GM21390 (cell line): ENCODE measurements around the gene NTRK3.
"Not testable (repeated sequence)": the region's sequence is repeated elsewhere in the genome, so short reads cannot be mapped to it uniquely, and the experiment has no call there.

Experiments used
- ATAC-seq: cut with Tn5 transposase; IDR thresholded peaks from one replicate; pipeline ENCODE4 v1.9.1; 2021; ENCODE audit not compliant: unreplicated experiment

NTRK3 gene

DNA sequence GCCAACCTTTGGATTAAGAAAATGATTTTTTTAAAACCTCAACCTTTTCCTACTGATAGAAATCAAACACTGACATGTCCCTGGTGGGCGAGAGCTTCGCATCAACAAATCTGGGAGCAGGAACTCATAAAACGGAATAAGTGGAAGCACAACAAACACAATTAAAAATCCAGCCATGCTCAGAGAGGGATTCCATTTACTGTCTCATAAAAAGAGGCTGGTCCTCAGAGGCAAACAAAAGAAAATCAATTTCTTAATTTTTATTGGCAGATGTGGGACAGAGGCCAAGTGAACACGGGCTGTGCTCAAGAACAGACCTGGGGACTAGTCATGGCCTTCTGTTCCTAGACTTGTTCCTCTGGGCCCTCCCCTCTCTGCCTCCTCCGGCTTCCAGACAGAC, 214.5 kb downstream of the NTRK3 start:
- no peak for ATAC-seq

- ATAC-seq, result no peak
Measured at GRCh38 chr15:88040516-88040915, 216.0 kb downstream of the NTRK3 start.

GRCh38 chr15:88038261-88038660, 218.3 kb downstream of the NTRK3 start:
- ATAC-seq, result no peak

DNA sequence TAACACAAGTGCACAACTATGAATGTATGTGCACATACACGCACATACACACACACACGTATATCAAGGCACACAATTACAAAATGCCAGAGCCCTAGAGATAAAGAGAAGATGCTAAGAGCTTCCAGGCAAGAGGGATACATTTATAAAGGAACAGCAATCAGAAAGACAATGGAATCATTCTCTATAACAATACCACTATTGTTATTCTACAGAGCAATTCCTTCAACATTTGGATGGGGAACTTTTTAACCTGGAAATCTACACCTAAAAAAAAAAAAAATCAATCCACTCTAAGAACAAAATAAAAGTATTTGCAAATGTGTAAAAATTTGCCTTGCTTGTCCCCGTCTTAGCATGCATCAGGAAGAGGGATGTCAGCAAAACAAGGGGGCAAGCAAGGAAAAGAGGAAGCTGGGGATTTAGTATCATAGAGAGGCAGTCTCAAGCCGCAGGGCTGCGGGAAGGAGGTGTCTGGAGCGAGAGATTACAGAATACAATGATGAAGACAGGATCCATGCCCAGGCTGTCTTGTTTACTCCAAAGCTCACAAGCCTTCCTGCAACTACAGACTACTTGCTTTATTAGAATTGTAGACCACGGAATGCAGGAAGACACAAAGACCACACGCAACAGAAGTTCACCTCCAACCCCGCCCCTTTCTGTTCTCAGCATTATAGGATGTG, 220.2 kb downstream of the NTRK3 start:
- ATAC-seq, result no peak

DNA sequence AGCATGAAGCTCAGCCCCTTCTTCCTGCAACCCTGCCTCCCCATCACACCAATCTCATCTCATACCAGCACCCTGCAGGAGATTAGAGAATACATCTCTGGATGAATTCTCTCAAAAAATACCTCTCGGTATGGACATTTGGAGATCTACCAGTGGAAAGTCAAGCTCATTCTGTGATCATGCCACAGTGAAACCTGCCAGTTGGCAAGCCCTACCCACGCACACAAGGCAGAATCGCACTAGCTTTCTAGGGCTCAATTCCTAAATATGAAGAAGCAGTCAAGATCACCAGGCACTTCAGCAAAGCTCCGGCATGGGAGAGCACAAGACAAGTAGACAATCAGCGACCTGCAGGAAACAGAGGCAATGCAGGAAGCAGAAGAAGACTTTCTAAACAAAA, 221.2 kb downstream of the NTRK3 start:
- ATAC-seq, result no peak

DNA sequence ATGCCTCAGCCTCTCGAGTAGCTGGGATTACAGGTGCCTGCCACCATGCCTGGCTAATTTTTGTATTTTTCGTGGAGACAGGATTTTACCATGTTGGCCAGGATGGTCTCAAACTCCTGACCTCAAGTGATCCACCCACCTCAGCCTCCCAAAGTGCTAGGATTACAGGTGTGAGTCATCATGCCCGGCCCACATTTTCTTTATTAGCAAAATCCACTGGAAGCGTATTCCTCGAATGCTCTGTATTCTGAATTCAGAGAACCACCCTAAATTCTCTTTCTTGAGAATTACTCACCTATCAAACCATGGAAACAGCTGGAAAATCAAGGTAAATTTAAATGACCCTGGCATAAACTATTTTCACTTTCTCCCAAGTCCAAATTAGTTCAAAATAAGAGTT, 223.1 kb downstream of the NTRK3 start:
- not testable (repeated sequence) for ATAC-seq

GRCh38 chr15:88032787-88033186, 223.8 kb downstream of the NTRK3 start:
- ATAC-seq, result no peak

DNA sequence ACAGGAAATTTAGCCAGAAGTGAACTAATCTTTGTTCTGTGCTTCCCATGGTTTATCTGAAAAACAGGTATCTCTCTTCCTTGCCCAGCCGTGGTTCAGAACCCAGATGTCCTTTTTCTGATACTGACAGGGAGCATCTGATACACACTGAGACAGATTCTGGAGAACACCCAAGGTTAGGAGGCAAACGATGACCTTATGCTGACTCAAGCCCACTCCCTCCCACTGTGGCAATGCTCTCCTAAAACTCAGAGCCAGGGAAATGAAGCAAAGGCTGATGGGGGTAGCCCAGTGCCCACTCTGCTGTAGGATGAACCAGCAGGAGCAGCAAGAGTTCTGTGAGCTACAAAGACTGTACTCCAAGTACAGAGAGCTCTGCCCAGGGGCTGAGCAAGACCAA, 225.1 kb downstream of the NTRK3 start:
- no peak for ATAC-seq

GRCh38 chr15:88029696-88030095, 226.8 kb downstream of the NTRK3 start:
- no peak for ATAC-seq

- no peak for ATAC-seq
Measured at GRCh38 chr15:88028024-88028423, 228.5 kb downstream of the NTRK3 start.

- ATAC-seq, result no peak
Measured at GRCh38 chr15:88023914-88024313, 232.6 kb downstream of the NTRK3 start.

GRCh38 chr15:88022716-88023115, 233.8 kb downstream of the NTRK3 start:
- no peak for ATAC-seq

DNA sequence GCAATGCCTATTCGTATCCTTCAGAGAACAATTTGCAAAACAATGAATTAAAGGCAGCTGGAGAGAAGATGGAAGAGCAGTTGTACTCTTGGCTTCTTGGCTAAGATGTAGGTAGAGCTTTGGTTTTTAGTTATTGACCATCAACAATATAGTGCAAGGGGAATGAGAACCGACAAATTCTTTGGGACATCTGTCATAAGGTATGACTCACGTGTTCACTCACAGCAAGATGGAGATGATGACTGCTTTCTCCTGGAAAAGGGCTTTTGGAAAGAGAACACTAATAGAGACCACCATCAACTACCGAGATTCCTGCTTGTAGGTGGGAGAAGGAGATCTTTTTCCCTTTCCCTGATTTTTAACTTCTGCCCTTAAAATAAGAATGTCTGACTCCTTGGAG, 234.9 kb downstream of the NTRK3 start:
- ATAC-seq, result no peak

DNA sequence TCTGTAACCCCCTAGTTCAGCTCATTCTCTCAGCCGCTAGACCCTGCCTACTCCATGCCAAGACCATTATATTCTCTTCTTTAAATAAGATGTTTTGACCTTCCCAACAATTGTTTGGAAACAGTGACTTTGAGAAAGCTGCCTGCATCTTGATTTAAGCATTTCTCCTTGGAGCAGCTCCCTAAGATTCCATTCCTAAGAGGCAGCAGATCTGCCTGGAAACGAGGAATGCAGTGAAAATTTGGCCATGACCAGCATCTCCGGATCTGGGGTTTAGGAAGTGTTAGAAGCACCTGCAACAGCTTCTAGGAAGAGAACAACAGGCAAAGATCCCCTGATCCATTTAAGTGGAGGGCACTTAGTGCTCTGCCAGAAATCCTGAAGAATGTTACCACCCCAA, 235.7 kb downstream of the NTRK3 start:
- no peak for ATAC-seq

- no peak for ATAC-seq
Measured at GRCh38 chr15:88019656-88020055, 236.9 kb downstream of the NTRK3 start.

DNA sequence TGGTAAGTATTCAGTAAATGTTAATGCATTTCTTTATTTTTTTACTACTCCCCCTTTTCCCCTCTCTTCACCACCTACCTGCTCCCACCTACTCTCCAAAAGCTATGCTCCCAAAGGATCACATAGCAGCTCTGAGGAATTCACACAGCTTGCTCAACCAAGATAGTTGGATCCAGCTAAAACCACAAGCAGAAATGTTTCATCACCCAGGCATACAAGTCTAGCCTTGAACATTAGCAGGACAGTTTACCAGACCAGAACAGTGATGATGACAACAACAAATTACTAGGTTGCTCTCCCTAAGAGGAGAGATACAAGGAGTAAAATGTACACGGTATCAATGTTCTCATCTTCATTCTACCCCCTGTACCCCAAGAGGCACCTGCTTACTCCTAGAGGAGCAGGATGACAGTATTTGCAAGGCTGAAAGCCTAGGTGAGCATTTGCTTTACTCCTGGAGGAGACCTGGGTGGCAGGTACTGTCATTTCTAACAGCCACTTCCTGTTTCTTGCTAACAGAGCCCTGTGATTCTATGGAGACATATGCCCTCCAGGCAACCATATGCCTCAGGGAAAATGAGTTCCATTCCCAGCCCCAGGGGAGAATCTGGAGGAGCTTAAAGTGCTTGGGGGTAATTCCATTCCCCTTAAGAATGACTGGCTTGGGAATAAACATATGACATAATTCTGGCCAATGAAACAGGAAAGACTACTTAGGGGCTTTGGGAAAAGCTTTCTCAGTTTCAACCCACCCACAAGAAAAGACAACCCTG, 237.5 kb downstream of the NTRK3 start:
- no peak for ATAC-seq

GRCh38 chr15:88017753-88018152, 238.8 kb downstream of the NTRK3 start:
- no peak for ATAC-seq

- no peak for ATAC-seq
Measured at GRCh38 chr15:88016406-88016805, 240.1 kb downstream of the NTRK3 start.

DNA sequence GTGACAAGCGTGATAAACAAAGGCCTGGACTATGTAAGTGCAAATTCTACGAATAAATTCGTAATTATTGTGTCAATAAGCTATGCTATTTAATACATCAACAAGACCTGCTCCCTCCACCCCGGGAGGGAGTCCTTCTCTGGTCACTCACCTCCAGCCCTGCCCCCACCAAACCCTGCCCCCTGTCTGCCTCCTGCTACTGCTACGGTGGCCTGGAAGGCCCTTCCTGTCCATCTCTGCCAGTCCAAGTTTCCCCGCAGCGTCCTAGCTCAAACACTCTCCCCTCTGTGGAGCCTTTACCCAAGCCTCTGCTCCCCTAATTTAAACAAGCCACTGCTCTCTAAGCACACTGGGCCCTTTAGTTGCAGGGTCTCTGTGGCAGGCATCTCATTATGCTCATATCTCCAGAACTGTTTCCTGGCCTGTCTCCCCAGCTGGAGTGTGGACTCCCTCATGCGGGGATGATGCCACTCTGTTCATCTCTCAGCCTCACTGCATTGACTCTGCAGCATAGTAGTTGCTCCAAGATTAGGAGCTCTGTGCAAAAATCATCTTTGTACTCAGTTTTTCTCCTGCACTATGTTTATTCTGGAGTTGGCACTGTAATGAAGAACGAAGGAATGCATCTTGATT, 241.2 kb downstream of the NTRK3 start:
- no peak for ATAC-seq

- ATAC-seq, result no peak
Measured at GRCh38 chr15:88014454-88015160, 241.9 kb downstream of the NTRK3 start.

- ATAC-seq, result no peak
Measured at GRCh38 chr15:88013111-88013510, 243.4 kb downstream of the NTRK3 start.

DNA sequence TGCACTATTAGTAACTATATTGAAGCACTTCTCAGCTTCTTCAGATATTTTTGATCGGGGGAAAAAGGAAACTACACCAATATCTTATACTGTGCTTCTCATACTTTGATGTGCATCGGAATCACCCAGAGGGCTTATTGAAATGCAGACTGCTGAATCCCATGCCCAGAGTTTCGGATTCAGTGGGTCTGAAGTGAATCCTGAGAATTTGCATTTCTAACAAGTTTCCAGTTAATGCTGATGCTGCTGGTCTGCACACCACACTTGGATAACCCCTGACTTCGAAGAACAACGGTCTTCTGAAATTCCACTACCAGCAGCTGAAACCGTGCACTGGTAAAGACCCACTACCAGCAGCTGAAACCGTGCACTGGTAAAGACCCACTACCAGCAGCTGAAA, 243.9 kb downstream of the NTRK3 start:
- no peak for ATAC-seq
